GM19240 (cell line): ENCODE data around the gene ZPBP.
"Not testable (repeated sequence)": the region's sequence is repeated elsewhere in the genome, so short reads cannot be mapped to it uniquely, and the experiment has no call there.

Experiments
- DNase-seq: peaks from one replicate; pipeline ENCODE4 v3.0.0; 2011; ENCODE audit warnings: low spot score; ENCODE audit not compliant: insufficient read length

ZPBP gene

DNA sequence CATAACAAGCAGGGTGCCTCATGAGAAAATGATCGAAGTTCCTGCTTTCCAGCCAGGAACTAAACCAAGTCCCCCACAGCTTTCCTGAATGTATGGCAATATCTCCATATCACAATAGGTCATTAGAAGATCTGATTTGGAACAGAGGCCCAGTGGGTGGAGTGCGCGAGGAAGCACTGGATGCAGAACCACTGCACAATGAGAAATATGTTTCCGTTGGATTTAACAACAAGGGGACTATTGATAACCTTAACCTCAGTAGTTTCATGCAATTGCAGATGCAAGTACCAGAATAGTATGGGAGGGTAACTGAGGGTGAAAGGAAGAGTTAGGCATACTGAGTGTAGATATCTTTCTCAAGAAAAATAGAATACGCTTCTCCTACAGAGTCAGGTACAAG is 45.3 kb downstream of the ZPBP start:
- no peak for DNase-seq

DNA sequence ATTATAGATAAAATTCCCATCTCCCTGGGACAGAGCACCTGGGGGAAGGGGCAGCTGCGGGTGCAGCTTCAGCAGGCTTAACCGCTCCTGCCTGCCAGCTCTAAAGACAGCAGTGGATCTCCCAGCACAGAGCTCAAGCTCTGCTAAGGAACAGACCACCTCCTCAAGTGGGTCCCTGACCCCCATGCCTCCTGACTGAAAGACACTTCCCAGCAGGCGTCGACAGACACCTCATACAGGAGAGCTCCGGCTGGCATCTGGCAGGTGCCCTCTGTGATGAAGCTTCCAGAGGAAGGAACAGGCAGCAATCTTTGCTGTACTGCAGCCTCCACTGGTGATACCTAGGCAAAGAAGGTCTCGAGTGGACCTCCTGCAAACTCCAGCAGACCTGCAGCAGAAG is 51.9 kb downstream of the ZPBP start:
- DNase-seq, result not testable (repeated sequence)

DNA sequence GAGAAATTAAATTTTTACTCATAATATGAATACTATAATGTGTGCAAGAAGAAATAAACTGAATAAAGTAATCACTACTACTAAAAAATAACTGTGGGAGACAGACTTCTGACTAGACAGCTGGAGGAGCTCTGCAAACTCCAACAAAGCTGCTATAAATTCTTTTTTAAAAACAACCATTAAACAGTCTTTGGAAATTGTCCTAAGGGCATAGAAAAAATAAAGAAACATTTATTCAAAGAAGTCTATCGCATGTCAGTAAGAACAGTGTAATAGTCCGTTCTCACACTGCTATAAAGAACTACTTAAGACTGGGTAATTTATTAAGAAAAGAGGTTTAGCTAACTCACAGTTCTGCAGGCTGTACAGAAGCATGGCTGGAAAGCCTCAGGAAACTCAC is 56.0 kb downstream of the ZPBP start:
- DNase-seq, result no peak

DNA sequence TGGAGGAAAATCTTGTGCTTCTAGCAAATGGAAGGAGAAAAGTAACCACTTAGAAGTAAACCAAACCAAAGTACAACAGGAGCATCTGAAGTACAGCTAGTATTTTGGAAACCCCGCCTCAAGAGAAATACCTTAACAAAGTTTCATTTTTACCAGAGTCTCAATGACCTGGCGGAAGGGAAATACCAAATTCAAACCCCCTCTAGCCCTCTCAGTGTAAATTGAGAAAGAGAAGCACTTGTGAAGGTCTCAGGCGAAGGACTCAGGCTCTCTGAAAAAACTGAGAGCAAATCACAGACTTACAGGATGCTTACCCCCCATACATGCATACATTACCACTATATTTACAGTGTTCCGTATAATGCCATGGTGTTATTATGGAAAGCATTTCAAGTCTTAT is 70.1 kb downstream of the ZPBP start:
- DNase-seq, result no peak

DNA sequence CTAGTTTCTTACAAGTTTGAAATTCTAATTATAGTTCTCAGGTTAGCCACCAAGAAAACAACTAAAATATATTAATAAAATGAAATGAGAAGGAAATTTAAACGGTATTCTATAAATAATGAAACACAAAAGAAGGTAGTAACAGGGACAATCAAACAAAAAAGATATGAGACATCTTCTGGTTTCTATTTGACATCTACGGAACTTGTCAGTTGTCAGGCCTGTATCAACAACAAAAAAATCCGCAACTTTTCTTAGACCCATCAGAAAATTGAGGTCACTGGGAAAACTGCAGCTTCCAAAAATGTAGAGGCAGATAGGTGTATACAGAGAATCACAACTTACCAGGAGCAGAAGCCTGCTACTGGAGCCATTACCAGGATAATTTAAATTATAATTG is 70.6 kb downstream of the ZPBP start:
- no peak for DNase-seq

DNA sequence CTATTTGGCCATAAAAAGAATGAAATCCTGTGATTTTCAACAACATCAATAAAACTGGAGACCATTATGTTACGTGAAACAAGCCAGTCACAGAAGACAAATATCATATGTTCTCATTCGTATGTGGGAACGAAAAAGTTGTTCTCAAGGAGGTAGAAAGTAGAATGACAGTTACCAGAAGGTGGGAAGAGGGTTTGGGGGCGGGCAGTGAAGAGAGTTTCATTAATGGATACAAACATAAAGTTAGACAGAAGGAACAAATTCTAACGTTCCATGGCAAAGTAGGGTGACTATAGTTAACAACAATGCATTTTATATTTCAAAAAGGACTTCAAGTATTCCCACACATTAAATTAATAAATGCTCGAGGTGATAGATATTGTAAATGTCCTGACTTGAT is 97.4 kb downstream of the ZPBP start:
- DNase-seq, result no peak

DNA sequence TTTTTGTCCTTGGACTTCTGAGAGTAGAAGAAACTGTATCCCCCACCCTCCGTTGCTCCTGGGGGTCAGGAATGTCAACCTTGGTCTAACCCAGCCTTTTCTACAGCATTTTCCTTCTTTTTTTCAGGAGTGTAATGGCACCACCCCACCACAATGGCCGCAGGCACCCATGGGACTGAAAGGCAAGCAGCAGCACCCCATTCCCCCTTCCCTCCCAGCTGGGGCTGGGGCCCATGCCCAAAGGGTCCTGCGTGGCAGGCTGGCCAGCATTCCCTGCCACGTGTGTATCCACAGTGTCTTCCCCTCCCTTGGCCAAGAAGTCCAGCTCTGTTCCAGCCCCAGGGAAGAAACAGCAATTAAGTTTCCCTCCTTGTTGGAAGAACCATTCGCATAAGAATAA is 106.9 kb downstream of the ZPBP start:
- DNase-seq, result no peak

DNA sequence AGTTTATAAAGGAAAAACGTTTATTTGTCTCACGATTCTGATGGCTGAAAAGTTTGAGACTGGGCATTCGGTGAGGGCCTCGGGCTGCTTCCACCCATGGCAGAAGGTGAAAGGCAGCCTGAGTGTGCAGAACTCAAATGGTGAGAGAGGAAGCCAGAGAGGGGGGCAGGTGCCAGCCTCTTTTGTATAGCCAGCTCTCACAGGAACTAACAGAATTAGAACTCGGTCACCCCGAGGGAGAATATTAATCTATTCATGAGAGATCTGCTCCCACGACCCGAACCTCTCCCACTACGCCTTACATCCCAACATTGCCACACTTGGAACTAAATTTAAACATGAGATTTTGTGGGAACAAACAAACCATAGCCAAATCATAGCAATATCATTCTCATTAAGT is 112.6 kb downstream of the ZPBP start:
- no peak for DNase-seq

DNA sequence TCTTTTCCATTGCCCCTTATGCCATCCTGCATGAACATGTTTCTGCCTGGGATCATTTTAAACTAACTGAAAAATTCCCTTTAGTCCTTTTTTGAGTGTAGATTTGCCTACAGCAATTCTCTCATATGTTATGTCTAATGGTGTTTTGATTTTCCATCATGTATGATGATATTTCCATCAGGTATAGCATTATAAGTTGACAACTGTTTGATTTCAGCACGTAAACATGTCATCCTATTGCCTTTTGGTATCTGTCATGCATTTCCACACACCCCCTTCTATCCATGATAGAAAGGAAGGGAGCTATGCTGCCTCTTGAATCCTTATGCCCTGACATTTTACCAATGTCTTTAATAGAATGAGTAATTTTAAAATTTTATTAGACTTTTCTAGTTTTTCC is 116.8 kb downstream of the ZPBP start:
- DNase-seq, result no peak

DNA sequence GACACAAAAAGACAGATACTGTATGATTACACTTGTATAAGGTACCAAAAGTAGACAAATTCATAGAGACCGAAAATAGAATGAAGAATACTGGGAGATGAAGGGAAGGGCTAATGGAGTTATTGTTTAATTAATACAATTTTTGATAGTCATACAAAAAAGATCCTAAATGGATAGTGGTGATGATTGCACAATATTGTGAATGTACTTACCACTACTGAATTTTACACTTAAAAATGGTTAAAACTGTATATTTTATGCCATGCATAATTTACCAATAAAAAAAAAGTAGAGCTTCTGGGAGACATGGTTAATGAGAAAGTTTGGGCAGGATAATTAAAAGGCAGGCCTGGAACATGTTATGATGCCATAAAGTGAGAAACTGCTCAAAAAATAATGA is 119.0 kb downstream of the ZPBP start:
- no peak for DNase-seq

DNA sequence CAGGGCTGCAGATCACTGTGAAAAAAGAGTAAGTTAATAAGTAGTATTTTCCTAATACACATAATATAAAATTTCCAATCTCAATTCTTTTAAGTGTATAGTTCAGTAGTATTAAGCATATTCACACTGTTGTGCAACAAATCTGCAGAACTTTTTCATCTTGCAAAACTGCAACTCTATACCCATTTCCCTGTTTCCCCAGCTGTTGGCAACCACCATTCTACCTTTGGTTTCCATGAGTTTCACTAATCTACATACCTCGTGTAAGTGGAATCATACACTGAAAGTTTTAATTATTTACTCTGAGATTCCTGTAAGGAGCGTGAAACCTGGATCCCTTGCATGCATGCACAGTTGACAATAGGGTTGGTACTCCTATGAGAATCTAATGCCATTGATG is 155.4 kb downstream of the ZPBP start:
- DNase-seq, result no peak

DNA sequence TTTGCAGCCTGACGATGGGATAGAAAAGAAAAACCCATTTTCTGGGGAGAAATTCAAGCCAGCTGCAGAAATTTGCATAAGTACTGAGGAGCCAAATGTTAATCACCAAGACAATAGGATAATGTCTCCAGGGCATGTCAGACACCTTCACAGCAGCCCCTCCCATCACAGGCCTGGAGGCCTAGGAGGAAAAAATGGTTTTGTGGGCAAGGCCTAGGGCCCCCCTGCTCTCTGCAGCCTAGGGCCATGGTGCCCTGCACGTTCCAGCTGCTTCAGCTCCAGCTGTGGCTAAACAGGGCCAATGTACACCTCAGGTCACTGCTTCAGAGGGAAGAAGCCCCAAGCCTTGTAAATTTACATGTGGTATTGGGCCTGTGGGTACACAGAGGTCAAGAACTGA is 161.4 kb downstream of the ZPBP start:
- no peak for DNase-seq

DNA sequence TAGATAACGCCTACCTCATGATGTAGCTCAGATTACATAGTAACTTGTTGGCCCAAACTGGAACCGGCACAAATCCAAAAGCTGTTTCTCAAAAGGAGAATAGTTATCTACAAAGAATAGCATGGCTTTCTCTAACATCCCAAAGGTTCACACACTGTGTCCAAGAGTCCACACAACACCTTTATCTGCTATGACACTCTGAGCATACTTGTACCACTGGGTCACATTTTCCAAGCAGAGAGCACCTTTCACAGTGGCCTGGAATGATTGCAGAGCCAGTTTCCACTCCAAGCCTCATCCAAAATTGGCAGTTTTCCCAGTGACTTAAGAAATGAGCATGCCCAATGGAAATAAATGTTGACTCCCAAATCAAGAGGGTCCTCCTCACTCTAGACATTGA is 164.3 kb downstream of the ZPBP start:
- no peak for DNase-seq

DNA sequence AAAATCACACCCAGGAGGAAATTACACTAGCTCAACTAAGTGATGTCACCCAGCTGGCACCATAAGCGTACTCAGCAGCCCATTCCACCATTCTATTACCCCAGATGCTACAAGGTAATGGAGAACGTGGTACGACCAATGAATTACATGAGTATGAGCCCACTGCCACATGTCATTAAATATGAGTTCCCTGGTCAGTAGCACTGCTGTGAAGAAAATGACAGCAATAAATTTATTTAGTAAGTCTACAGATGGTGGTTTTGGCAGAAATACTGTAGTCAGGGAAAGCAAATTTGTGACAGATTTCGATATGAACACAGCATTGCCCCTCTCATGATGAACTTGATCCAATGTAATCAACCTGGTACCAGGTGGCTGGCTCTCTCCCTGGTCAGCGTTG is 165.4 kb downstream of the ZPBP start:
- DNase-seq, result no peak

DNA sequence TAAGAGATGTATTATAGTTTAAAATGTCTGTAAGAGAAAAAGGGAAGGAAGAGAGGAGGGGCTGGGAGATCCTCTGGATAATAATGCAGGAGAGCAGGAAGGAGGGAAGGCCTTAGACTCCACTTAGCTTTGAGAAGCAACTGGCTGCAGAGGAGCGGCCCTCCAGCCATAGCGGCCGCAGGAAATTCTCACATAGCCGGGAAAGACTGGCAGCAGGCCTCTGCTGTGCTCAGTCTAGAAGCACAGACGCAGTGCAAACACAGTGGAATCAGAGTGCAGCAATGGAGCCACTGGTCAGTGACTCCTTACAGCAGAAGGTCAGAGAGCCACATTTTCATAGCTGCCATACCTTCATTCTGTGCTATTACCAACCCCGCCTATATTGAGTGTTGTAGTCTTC is 166.3 kb downstream of the ZPBP start:
- DNase-seq, result no peak

DNA sequence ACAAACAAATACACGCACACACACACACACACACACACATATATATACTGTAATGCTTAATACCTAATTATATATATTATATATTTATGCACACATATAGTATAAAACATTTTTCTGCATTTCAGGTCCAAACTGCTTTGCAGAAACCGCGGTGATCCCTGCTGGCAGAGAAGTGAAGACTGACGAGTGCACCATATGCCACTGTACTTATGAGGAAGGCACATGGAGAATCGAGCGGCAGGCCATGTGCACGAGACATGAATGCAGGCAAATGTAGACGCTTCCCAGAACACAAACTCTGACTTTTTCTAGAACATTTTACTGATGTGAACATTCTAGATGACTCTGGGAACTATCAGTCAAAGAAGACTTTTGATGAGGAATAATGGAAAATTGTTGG is 181.1 kb downstream of the ZPBP start:
- DNase-seq, result no peak

DNA sequence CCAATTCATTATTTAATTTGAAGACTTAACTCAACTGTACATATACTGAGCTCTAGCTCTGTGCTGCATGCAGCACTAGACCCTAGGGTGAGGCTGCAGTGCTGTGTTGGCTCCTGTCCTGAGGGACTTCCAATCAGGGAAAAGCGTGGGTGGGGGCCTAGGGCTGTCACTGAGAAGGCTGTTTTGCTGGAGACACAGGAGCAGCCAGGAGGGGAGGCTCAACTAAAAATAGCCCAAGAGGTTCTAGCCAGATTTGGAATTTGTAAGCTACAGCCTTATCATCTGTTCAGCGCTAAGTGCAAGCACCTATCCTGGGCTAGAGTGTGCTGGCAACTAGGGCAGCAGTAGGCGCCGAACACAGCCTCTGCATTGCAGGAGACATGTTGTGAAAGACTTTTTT is 198.5 kb downstream of the ZPBP start:
- DNase-seq, result no peak

DNA sequence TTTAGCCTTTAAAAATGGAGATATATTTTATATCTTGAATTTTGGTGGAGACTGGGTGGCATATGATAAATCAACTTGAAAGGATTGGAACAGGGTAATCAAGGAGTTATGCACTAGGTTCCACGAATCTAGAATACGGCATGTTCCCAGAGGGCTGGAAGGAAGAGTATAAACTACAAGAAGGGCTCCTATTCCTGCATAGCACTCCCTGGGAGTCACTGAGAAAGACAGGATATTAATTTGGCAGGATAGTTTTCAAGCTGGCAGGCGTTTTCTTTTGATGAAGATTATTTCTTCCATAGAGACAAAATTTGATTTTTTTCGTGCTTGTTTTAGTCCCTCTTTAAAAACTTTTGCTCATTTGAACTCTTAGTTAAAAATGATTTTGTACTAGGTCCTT is 199.9 kb downstream of the ZPBP start:
- DNase-seq, result no peak

DNA sequence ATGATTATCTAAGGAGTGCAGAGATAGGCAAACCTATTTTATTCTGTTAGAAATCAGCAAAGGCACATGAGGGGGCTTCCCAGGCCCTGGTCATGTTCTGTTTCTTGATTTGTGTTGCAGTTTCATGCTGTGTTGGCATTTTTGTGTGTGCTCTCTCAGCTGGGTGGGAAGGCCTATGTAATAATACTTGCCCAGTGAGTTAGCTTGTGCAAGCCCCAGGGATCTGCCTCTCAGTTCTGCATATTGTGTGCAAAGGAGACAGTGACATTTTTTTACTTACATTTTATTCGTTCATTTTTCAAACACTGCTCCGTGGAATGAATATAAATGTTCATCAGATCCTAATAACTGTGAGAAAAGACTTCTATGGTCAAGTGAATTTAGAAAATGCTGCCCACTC is 200.6 kb downstream of the ZPBP start:
- no peak for DNase-seq
